AG20443 (cell line): ENCODE data around the gene HOXC11.

Source experiments
- DNase-seq: peaks from one replicate; pipeline ENCODE4 v3.0.0; 2012; ENCODE audit warnings: low spot score, mixed read lengths

HOXC11 gene

DNA sequence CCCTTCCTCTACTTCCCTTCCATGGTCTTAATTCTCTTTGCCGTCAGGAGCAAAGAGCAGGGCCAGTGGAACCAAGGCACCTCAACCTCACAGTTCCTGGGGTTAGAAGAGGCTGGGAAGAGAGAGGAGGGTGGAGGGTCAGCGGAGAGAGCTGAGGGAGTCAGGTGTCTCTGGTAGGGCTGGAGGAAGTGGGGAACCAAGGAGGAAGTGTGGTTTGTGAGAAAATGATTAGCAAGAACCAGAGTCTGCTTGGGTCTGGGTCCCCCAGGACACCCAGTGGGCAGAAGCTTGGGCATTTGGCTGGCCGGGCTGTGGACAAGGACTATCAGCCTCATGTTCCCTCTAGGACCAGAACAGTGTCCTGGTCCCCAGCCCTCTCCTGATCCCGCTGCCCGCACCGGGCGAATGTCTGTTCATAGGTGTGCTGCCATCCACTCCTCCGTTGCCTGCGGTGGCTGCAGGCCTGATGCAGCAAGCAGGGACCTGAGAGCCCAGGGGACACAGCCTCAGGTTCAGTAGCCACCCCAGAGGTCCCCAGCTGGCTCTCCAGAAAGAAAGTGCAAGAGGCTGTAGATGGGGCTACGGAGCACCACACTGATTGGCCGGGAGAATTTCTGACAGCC is 15.9 kb upstream of the HOXC11 start:
- no peak for DNase-seq

DNA sequence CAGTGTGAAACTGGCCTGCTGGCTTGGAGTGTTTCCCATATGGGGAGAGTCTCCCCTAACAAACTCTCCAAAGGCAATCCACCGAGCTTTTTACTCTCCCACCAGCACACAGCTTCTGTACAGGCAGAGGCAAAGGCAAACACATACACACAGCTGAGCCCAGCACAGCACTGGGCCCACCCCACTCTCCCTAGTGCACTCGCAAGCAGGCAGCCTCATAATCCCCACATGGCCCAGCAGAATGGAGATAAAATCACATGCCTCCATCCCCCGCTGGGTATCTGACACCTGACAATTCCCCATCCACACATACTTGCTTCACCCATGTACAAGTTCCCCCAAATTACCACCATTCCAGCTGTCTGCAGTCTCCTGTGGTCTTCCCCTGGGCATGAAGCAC is 14.8 kb upstream of the HOXC11 start:
- DNase-seq = no peak

DNA sequence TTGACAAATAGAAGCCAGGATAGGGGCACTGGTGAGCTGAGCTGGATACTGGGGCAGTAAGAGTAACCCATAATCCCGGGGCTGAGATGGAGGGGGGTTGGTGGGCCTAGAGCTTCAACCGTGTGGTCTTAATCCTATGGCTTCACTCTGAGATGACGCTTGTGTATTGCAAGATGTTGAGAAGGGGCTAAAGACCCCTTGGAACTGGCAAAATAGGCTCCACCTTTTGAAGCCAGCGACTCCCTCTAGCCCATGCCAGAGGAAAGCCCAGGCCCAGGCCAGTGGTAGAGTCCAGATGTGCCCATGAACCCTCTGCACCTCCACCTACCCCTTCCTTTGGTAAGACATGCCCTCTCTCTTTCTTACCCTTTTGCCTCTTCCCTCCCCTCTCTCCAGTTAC is 13.6 kb upstream of the HOXC11 start:
- no peak for DNase-seq

DNA sequence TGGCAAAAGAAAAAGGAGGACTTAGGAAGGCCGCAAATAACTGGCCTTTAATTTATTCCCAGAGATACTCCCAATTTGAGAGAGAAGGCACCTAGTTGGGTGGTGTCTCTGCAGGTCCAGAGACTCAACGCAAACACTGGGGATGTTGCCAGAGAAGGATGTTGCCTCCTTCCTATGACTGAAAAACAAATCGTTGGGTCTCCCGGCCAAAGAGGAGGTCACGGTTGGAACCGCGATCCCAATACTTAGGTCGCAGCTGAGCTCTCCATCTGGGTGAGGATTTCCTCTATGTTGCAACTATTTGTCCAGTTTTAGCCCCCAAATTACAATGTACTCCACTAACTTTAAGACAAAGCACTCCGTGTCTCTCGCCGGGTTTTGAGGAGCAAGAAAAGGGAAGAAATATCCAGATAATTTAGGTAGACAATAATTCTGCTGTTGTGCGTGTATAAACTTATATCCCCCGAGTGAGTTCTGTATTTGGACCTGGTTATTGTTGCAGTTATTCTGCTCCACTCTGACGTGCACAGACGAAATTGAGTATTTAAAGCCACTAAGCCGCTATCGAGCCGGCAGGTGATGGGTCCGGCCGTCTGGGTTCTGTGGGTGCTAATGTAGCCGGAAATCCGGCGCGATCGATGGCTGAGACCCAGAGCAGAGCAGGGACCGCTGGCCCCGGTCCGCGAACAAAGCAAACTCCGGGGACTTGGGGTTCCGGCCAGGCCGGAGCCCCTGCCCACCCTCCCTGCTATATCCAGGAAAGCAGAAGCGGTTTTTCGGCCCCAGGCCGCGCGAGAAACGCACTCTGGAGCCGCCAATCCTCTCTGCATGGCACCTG is 12.5 kb upstream of the HOXC11 start:
- no peak for DNase-seq

DNA sequence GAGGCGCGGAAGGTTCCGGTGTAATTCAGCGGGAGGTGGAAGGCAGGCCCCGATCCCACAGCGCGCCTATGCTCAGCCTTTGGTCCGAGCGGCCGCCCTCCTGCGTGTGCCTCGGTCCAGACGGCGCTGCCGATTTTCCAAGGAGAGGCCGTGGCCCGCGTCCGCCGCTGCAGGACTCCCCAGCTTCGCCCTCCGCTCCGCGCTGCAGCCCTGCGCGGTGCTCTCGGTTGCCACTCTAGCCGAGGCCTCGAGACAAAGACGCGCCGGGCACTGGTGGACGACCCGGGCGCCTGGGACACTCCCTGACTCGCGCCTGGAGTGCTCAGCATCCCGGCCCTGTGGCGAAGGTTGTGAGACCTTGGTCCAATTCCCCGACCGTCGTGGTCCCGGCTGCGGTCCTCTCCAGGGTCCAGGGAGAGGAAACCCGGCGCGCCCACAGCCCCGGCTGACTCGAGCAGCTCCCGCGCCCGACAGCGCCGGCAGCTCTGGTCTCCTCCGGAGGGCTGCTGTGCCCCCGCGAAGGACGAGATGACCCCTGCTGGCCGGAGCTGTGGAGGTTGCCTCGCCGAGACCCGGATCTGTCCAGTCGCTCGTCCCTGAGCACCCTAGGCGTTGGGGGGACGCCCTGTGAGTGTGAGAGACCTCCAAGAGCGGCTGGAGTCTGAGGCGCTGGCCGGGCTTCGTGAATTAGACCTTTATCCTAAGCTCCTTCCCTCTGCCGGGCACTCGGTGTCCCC is 11.7 kb upstream of the HOXC11 start:
- peak; percentile 52 for DNase-seq

DNA sequence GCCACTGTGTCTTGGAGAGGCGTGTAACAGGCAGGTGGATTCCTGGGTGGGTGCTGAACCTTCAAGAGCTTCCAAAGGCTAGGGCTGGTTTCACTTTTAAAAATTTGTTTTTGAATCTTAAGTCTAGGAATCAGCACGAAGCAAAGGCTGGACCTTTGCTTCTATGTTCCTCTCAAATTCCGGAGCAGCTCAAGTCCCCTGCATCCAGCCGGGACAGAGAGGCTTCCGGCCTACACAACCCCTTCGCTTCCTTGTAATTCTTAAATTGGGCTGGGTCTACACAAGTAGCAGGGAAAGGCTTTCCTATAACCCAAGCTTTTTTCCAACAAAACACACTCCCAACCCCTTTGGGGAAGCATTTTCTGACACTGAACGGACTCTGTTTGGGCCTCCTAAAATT is 9.9 kb upstream of the HOXC11 start:
- DNase-seq = no peak

DNA sequence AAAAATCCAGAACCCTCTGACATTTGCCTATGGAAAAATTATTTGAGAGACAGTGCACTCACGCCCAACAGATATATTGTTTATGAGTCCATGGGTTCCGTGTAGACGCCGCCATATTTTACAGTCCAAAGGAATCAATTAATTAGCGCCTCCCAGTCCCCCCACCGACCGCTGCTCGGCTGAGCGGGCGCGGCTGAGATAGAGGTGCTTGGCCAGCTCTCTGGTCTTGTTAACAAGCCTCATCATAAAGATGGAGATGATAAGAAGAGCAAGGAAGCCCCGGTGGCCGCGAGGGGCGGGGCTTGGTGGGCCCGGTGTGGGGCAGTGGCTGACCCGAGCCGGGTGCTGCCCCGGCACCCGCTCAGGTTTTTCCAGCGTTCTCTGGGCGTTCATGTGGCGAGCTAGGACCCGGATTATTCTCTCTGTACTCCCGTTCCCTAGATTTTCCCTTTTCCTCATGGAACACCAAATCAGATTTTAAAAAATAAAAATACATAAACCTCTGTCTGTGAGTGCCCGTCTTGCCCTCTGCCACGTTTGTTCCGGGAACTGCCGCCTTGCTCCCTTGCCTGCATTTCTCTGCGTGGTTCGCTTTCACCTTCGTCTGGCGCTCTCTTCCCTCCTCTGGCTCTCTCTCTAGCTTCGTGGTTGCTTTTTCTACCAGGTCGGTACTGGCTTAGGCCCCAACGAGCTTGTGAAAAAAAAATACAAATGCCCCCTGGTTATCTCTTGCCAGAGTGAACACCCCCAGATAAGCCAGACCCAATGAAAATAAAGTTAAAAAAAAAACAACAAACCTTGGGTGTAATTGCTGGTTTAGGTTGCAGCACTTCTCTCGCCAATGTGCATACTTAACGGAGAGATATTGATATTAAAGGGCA is 9.3 kb upstream of the HOXC11 start:
- no peak for DNase-seq

DNA sequence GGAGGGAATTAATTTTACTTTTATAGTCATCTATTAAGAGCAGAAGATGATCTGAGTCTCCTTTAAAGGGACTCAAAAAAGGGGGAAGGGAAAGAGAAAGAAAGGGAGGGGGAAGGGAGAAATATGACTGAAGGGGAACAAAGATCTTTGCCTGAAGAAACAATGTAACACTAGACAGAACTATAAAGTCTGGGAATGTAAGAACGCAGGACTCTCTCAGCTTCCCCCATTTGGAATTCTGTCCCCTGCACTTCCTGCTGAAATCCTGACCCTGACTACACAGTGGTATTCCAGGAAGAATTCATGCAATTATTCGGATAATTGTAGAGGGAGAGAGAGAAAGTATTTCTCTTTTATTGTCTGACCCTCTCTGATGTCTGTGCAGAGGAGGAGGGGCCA is 8.6 kb upstream of the HOXC11 start:
- DNase-seq = no peak

DNA sequence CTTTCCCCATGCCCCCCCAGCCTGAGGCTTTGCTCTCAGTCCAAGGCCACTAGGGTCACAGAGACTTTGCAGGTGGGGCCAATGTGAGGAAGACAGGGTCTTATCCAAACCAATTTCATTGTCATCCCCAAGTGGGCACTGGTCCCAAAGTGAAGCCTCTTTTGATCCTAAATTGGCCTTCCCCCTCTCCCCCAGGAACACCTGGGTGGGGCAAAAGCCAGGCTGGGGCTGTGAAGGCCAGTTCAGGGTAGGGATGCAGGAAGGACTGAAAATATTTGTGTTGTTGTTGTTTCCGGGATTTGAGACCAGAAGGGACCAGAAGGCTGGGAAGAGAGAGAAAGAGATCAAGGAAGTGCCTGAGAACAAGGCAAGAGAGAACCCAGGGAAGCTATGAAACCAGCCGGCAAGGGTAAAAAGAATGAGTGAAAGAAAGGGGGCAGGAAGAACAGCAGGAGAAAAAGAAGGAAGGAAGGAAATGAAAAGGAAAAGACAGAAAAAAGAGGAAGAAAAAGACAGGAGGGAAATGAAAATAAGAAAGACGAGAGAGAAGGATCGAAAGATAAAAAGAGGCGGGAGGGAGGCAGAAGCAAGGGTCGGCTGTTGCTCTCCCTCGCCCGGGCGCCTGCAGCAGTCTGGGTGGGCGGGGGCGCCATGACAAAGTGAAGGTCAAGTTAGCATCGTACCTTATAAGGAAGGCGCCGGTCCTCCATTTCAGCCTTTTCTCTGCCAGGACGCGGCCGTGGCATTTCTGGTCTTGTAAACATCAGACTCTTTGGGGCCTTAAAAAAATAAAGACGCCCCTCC is 7.4 kb upstream of the HOXC11 start:
- DNase-seq = no peak

DNA sequence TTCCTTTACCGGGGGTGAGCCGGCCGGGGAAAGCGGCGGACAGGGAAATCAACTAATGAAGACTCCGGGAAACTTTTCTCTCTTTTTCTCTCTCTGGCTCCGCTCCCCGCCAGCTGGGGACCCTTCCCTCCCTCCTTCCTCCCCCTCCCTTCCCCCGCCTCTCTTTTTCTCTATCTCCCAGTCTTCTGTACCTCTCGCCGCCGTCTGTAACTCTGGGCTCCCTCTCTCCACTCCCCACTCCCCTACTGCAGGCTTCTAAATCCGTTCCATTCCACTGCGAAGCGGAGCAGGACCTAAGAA is 6.9 kb upstream of the HOXC11 start:
- DNase-seq = no peak

DNA sequence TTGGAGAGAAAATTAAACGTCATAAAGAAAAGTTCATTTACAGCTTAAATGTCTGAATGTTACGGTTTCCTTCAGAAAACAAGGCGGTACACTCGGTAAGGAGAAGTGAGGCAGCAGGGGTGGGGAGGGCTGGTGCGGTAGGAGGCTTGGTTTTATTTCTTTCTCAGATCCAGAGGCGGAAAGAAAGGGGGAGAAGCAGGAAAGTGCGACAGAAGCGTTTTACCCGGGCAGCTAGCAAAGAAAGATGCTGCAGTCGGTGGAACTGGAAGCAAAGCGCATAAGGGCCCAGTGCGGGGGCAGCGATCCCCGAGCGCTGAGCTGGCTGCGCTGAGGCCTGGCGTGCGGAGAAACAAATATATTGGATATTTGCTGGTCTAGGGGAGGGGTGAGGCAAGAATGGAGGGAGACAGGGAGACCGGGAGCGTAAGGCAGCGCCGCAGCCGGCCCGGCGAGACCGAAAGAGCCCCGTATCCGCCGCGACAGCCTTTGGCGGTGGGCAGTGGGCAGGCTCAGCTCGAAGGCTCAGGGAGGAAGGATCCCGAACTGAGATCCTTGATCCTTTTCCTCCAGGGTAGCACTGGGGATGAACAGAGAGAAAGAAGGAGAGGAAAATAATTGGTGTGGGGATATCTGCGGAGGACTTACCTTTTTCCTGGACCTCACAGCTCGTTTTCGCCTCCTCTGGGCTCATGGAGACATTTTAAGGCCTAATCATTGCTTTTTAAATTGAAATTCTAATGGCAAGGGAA is 6.4 kb upstream of the HOXC11 start:
- DNase-seq = no peak

DNA sequence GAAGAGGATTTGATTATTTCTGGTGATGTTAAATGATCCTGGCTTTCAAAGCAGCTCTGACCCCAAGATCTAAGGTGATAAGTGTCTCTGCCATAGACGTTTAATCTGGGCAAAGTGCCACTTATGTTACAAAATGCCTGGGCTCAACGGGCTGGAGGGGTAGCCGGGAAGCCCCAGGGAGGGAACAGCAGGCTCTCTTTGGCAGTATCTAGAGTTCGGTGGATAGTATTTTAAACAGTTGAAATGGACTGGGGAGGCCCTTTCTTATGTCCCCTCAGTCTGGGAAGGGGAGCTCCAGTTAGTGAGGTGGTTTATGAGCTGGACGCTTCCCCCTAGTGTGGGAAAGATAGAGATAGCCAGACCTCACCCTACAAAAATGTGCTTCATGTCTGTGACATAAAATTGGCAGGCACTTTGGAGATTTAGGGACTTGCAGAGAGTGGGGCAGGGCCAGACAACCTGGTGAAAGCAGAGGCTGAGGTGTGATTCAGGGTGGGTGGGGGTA is 5.5 kb upstream of the HOXC11 start:
- DNase-seq = no peak

DNA sequence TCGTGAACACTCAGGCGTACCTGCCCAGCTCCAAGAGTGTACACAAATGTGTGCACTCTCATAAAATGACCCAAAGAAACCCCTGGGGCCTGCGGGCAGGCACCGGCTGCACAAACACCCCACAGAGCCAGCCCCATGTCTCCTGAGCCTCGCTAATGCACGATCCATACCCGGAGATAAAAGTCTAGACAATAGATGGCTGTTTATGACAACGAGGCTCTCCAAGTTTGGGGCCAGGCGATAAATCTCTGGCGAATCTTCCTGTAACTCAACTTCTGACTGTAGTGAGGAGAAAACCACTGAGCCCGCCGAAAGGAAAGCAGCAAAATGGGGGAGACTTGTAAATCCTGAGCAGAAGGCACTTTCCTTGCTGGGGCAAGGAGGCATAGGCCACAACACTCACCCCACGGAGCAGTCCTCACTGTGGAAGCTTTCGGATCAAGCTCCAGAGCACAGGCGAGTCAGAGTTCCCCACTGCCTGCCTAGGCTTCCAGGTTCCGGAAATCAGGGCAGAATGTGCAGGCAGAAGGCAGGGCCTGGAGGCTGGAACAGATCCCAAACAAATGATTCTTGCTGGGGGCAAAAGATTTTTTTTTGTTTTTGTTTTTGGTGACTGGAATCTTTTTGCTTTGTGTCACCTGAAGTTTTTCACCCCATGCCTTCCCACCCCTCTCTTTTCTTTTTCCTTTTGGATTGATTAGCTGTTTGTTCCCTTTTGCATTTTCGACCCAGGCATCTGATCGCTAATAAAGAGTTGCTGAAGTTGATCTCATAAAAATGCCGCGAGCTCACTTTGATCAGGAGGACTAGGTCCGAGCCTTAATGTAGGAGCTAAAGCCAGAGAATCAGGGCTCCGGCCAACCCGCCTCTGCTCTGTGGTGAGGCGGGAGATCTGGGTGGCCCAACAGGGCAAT is 4.5 kb upstream of the HOXC11 start:
- no peak for DNase-seq

DNA sequence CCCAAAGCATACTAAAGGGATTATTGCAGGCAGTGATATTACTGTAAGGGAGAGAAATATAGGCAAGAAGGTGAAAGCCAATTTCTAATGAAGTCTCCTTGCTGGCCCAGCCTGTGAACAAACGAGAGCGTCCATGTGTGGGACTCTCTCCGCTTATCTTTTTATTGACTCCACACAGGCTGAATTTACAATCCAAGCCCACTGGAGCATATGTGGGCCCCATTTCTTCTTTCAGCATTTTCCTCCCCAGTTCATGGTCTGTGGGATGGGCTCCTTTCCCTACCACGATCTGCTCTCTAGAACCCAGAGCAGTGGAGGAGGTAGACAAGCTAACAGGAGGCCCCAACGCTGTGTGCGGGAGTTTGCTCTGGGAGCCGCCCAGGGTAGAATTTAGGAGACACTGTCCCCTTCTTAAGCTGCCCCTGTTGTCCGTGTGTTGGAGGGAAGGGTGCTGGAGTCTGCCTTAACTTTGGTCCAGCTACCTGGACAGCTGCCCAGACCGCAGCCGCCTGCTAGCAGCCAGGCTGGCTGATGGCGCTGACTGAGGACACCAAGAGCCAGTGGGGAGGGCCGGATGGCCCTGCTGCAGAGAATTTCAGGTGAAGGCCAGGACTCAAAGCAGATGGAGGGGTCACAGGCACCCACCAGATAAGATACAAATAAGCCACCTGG is 3.2 kb upstream of the HOXC11 start:
- no peak for DNase-seq

DNA sequence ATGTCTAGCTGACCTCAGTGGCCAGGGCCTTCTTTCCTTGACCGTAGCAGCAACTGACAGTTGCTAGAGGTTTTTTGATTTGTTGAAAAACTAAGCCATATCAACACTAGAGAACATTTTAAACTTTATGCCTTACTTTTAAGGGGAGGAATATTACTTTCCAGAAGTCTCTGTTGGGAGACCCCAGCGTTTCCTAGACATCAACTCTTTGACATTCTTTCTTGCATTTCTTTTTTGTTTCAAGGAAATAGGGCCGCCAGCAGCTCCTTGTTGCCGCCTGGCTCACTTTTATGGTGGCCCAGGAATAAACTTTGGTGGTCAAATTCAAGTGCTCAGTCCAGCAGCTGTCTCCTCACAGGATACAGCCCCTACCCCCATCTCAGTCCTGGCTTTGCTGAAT is 2.5 kb upstream of the HOXC11 start:
- no peak for DNase-seq

DNA sequence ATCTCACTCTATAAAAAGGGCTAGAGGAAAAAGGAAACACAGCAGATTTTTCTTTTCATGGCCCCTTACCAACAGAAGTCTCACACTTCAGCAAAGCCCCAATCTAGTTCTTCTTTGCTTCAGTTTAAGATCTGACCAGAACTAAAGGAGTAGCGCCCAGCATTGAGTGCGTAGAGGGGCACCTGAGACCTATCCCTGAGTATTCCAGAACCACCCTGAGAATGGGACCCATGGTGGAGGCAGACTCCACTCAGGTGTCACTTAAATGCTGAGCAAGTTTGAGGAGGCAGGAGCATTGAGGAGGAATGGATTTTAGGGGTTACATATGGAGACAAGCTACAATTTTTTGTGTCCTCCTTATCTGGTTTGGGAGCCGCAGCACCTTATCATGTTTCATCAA is 1.8 kb upstream of the HOXC11 start:
- DNase-seq = no peak

DNA sequence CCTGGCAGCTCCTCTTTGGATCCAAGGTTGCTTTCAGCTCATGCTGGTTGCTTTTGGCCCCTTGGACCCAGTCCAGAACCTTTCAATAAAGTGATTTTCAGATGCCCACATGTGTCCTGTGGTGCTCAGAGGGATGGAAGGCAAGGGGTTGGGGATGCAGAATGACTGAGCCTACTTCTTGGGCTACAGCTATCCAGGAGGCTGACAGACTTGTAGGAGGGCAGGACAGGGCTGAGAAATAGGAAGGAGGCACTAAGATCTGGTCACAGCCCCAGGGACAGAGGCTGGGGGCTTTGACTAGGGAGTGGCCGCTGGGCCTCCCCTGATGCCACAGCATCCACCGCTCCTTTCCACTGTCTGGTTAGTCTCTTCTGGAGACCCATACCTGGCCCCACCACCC is 1.2 kb upstream of the HOXC11 start:
- no peak for DNase-seq

DNA sequence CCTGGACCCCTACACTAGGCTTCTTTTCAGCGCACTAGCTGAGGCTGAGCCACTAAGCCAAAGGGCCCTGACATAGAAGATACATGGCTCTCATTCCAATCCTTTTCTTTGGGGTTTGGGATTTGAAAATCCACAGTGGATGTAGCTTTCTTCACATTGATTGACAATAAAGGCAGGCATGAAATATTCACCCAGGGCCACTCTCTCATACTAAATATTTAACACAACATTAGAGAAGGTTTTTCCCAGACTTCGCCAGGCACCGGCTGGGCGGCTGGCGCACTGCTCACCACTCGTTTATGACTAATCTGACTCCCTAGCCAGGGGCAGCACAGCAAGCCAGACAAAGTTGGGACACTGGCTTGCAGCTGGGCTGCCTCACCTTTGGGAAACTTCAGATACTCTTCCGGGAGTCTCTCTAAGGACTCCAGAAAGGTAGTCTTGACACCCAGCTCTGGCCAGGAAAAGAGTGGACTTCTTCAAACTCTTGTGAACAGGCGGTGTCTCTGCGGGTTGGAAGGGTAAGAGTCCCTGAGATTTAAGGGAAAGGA is 699 bp upstream of the HOXC11 start:
- DNase-seq = peak; percentile 45
